B cell (primary cell): ENCODE measurements around the gene NMD3. TPM values are rescaled to one million over a fixed set of nuclear protein-coding genes. Genes with fewer than 3 reads are reported as not detected.
"Not testable (repeated sequence)": the region's sequence is repeated elsewhere in the genome, so short reads cannot be mapped to it uniquely, and the experiment has no call there.

Source experiments
- ATAC-seq: fragments of 200-7000 bp; cut with Tn5 transposase; one replicate; pipeline ENCODE4 v1.10.0; 2021; ENCODE audit warnings: low read depth, mild to moderate bottlenecking, moderate number of reproducible peaks, moderate library complexity
- CTCF ChIA-PET: fragments of 350-600 bp; sonication (Branson Sonifier 250); formaldehyde crosslinking; loops from one replicate; lab custom pipeline; 2021; ENCODE audit warnings: antibody characterized with exemption, inconsistent platforms; lab: Charles Lee
- POLR2A ChIA-PET: fragments of 350-600 bp; sonication (Branson Sonifier 250); formaldehyde crosslinking; loops from one replicate; lab custom pipeline; 2021; ENCODE audit warnings: antibody characterized with exemption; lab: Charles Lee
- DNase-seq: peaks from one replicate; pipeline ENCODE4 v3.0.0; 2013
- H2AFZ ChIP-seq: 2 replicates; pipeline ENCODE4 v1.6.1; 2012; ENCODE audit warnings: mild to moderate bottlenecking, low read depth, low read length; ENCODE audit not compliant: insufficient read depth, poor library complexity, severe bottlenecking
- H3K27ac ChIP-seq, 2 donors: 1 replicate in 1 of 2; 2 replicates in 1 of 2; pipeline ENCODE4 v1.5.1; 2012 to 2013; ENCODE audit warnings: low read length in 2 of 2, mild to moderate bottlenecking in 2 of 2, moderate library complexity in 1 of 2
- H3K27me3 ChIP-seq, 4 experiments: fragments of 200-600 bp in 1 of 4; sonication (generic) in 1 of 4; replicated peaks in 1 of 4; 1 replicate in 2 of 4; 2 replicates in 2 of 4; pipeline versions ENCODE4 v1.6.1 to v1.7.0; 2013 to 2016; ENCODE audit warnings: low read length in 3 of 4, mild to moderate bottlenecking in 2 of 4, mixed read lengths in 1 of 4, moderate library complexity in 1 of 4; ENCODE audit not compliant: insufficient read depth in 4 of 4, control insufficient read depth in 3 of 4; ENCODE audit errors: control extremely low read depth in 1 of 4
- H3K36me3 ChIP-seq, 2 experiments: replicated peaks in 1 of 2; 1 replicate in 1 of 2; 2 replicates in 1 of 2; pipeline versions ENCODE4 v1.6.1 to v1.7.1; 2013; ENCODE audit warnings: low read length in 1 of 2; ENCODE audit not compliant: insufficient read depth in 2 of 2, control insufficient read depth in 1 of 2; ENCODE audit errors: control extremely low read depth in 1 of 2, extremely low read depth in 1 of 2
- H3K4me1 ChIP-seq, 2 donors: fragments of 200-600 bp in 1 of 2; sonication (generic) in 1 of 2; 1 replicate in 1 of 2; 2 replicates in 1 of 2; pipeline versions ENCODE4 v1.5.1 to v1.6.1; 2013 to 2017; ENCODE audit warnings: low read length in 2 of 2; ENCODE audit not compliant: control insufficient read depth in 2 of 2, insufficient read depth in 2 of 2
- H3K4me2 ChIP-seq: replicated peaks from 2 replicates; pipeline ENCODE3; 2012; ENCODE audit warnings: mild to moderate bottlenecking, low read depth, low read length; ENCODE audit not compliant: poor library complexity, severe bottlenecking
- H3K4me3 ChIP-seq, 5 experiments: fragments of 200-600 bp in 1 of 5; sonication (generic) in 1 of 5; 1 replicate in 3 of 5; 2 replicates in 2 of 5; pipeline versions ENCODE4 v1.5.1 to v1.7.0; 2011 to 2016; ENCODE audit warnings: low read length in 4 of 5, mild to moderate bottlenecking in 4 of 5, low read depth in 2 of 5, control low read depth in 1 of 5, moderate library complexity in 1 of 5; ENCODE audit not compliant: insufficient read depth in 1 of 5; ENCODE audit errors: control extremely low read depth in 1 of 5, extremely low read depth in 1 of 5
- H3K79me2 ChIP-seq: fragments of 200-600 bp; sonication (generic); one replicate; pipeline ENCODE4 v1.6.0; 2016; ENCODE audit warnings: low read length; ENCODE audit not compliant: control insufficient read depth, insufficient read depth
- H3K9ac ChIP-seq: fragments of 200-600 bp; sonication (generic); 2 replicates; pipeline ENCODE4 v1.6.1; 2017; ENCODE audit warnings: mild to moderate bottlenecking, low read length, moderate library complexity
- H3K9me3 ChIP-seq, 3 donors: one replicate each; pipeline versions ENCODE4 v1.6.1 to v1.7.1; 2013; ENCODE audit warnings: low read length in 2 of 3; ENCODE audit not compliant: control insufficient read depth in 2 of 3, insufficient read depth in 1 of 3; ENCODE audit errors: control extremely low read depth in 1 of 3
- H4K20me1 ChIP-seq: 2 replicates; pipeline ENCODE4 v1.6.0; 2012; ENCODE audit warnings: mild to moderate bottlenecking, low read length; ENCODE audit not compliant: insufficient read depth, control insufficient read depth, poor library complexity, severe bottlenecking
- H3K27ac Mint-ChIP-seq: one replicate; pipeline ENCODE4 v1.8.0; 2021; ENCODE audit warnings: mixed read lengths
- H3K27me3 Mint-ChIP-seq: one replicate; pipeline ENCODE4 v1.8.0; 2021; ENCODE audit warnings: mixed read lengths
- H3K4me1 Mint-ChIP-seq: one replicate; pipeline ENCODE4 v1.8.0; 2021; ENCODE audit warnings: mixed read lengths
- H3K4me3 Mint-ChIP-seq: one replicate; pipeline ENCODE4 v1.8.0; 2021; ENCODE audit warnings: mixed read lengths
- H3K9me3 Mint-ChIP-seq: one replicate; pipeline ENCODE4 v1.8.0; 2022; ENCODE audit warnings: mixed read lengths; ENCODE audit not compliant: insufficient read depth
- EZH2 ChIP-seq: IDR thresholded peaks from 2 replicates; pipeline ENCODE4 v1.6.1; 2012; ENCODE audit warnings: borderline replicate concordance, low read depth, mild to moderate bottlenecking, moderate library complexity, low read length; ENCODE audit not compliant: insufficient read depth, poor library complexity, severe bottlenecking
- WGBS: methylation state at CpG from one replicate; pipeline ENCODE4 v1.1.5; 2013; ENCODE audit warnings: missing lambda C conversion rate; ENCODE audit not compliant: insufficient coverage; 5-methylcytosine and 5-hydroxymethylcytosine counted together
- intact Hi-C: fragments of 100-400 bp; cut with micrococcal nuclease; formaldehyde crosslinking; loops from one replicate; pipeline ENCODE4 v1.10.0; 2022
- polyA plus RNA-seq: library from polyadenylated mRNA; depleted of rRNA; stranded (reverse); fragments of >200 nt; gene quantifications from 2 replicates; pipeline ENCODE4 v1.2.3, GENCODE V29; 2012
- total RNA-seq, 2 donors: library from RNA; stranded (reverse); fragments of 120-200 nt in 1 of 2; gene quantifications; 1 replicate in 1 of 2; 2 replicates in 1 of 2; pipeline versions ENCODE4 v1.2.3 to v1.2.4, GENCODE V29; 2013 to 2022
- TF ChIP-seq, protein P1 (sequence below): fragments of 200-600 bp; IDR thresholded peaks from one replicate; pipeline ENCODE4 v1.8.0; 2022; ENCODE audit warnings: antibody characterized with exemption, mild to moderate bottlenecking

The NMD3 gene
- total and polyA plus RNA-seq, 2 donors (not counting 1 experiment from before 2014, with no cell fraction given): 14.5 to 38.0 TPM

GRCh38 chr3:161274691-161275298, 53.7 kb downstream of the NMD3 start:
- no peak overlapping the region for H3K4me3 Mint-ChIP-seq
- H3K27me3 ChIP-seq: no peaks in the 10 kb centered on the region
- no peak overlapping the region for H2AFZ ChIP-seq
- ChIA-PET POLR2A (no interaction called here), CTCF (interaction anchor here (0.6 to 2.2 kb wide), 13 partner anchors 17 to 588 kb away, joined by 3 to 18 read pairs (median 3); no protein-coding TSS in a partner anchor)
- no peak overlapping the region for H3K4me3 ChIP-seq
- H3K79me2 ChIP-seq: no peaks in the 10 kb centered on the region
- intact Hi-C loops: loop anchor here (1.0 kb wide), 1 partner anchor 150 kb away; no protein-coding TSS in a partner anchor
- peaks cover 0 to 1% of the 10 kb centered on the region in 2 experiments for H3K36me3 ChIP-seq
- no peak overlapping the region for H3K27ac ChIP-seq
- H3K9ac ChIP-seq: no peak overlapping the region
- no peaks in the 10 kb centered on the region for H3K4me1 Mint-ChIP-seq
- H3K9me3 ChIP-seq: peaks cover 0 to 17% (median 7%) of the 10 kb centered on the region in 3 donors
- H3K9me3 Mint-ChIP-seq: peaks cover 18% of the 10 kb centered on the region
- H3K4me2 ChIP-seq: no peak overlapping the region
- no CpG with 5 or more reads among the region's 4 CpGs for WGBS
- no peaks in the 10 kb centered on the region for H4K20me1 ChIP-seq
- ATAC-seq (no peak), DNase-seq (peak; percentile 47)
- H3K4me1 ChIP-seq: no peaks in the 10 kb centered on the region
- no peaks in the 10 kb centered on the region for H3K27me3 Mint-ChIP-seq
- TF ChIP-seq EZH2: no peak
- TF ChIP-seq, protein P1, sequence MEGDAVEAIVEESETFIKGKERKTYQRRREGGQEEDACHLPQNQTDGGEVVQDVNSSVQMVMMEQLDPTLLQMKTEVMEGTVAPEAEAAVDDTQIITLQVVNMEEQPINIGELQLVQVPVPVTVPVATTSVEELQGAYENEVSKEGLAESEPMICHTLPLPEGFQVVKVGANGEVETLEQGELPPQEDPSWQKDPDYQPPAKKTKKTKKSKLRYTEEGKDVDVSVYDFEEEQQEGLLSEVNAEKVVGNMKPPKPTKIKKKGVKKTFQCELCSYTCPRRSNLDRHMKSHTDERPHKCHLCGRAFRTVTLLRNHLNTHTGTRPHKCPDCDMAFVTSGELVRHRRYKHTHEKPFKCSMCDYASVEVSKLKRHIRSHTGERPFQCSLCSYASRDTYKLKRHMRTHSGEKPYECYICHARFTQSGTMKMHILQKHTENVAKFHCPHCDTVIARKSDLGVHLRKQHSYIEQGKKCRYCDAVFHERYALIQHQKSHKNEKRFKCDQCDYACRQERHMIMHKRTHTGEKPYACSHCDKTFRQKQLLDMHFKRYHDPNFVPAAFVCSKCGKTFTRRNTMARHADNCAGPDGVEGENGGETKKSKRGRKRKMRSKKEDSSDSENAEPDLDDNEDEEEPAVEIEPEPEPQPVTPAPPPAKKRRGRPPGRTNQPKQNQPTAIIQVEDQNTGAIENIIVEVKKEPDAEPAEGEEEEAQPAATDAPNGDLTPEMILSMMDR: peak; percentile 64
- no peak overlapping the region for H3K27ac Mint-ChIP-seq

GRCh38 chr3:161275919-161276318, 54.8 kb downstream of the NMD3 start:
- Mint-ChIP-seq H3K9me3 (peaks cover 19% of the 10 kb centered on the region), H3K27me3 (no peaks in the 10 kb centered on the region), H3K27ac (no peak overlapping the region), H3K4me3 (no peak overlapping the region), H3K4me1 (no peaks in the 10 kb centered on the region)
- TF ChIP-seq, protein P1: no peak
- TF ChIP-seq EZH2: no peak
- Histone ChIP-seq H3K27me3 (no peaks in the 10 kb centered on the region), H3K9me3 (peaks cover 0 to 24% (median 7%) of the 10 kb centered on the region in 3 donors), H3K9ac (no peak overlapping the region), H3K4me1 (no peaks in the 10 kb centered on the region), H3K36me3 (no peaks in the 10 kb centered on the region), H2AFZ (no peak overlapping the region), H4K20me1 (no peaks in the 10 kb centered on the region), H3K4me3 (no peak overlapping the region), H3K4me2 (no peak overlapping the region), H3K79me2 (no peaks in the 10 kb centered on the region), H3K27ac (no peak overlapping the region)
- ChIA-PET POLR2A (no interaction called here), CTCF (interaction anchor here (1.1 to 2.2 kb wide), 7 partner anchors 13 to 356 kb away, joined by 3 to 18 read pairs (median 4); no protein-coding TSS in a partner anchor)
- no peak for ATAC-seq
- DNase-seq: no peak
- 93% methylated on average over 2 of the region's 2 CpGs for WGBS
- intact Hi-C loops: no loop called here

GRCh38 chr3:161282387-161282786, 61.3 kb downstream of the NMD3 start:
- H3K27me3 Mint-ChIP-seq, H3K36me3 ChIP-seq, H3K4me1 ChIP-seq, H3K27ac Mint-ChIP-seq, H3K4me3 ChIP-seq, H3K4me1 Mint-ChIP-seq, H3K4me2 ChIP-seq, H4K20me1 ChIP-seq, ATAC-seq, H3K79me2 ChIP-seq, H2AFZ ChIP-seq, intact Hi-C loops, H3K4me3 Mint-ChIP-seq, H3K27ac ChIP-seq, DNase-seq, POLR2A ChIA-PET, H3K27me3 ChIP-seq, CTCF ChIA-PET, H3K9ac ChIP-seq: not testable (repeated sequence)
- 100% methylated on average over 1 of the region's 4 CpGs for WGBS
- H3K9me3 ChIP-seq: peaks cover 0 to 24% (median 7%) of the 10 kb centered on the region in 3 donors
- peaks cover 19% of the 10 kb centered on the region for H3K9me3 Mint-ChIP-seq
